ENCODE data around the gene CCDC136. TPM values are rescaled to one million over a fixed set of nuclear protein-coding genes. Genes with fewer than 3 reads are reported as not detected.

CCDC136 gene
- total RNA-seq, 1 donor from 2014 or later, result 11.1 TPM

GRCh38 chr7:128785738-128786137, 6.0 kb upstream of the CCDC136 start:
- H3K36me3 Mint-ChIP-seq (ENCODE audit: low read depth), result no peaks in the 10 kb centered on the region
- no peaks in the 10 kb centered on the region for H3K9me3 Mint-ChIP-seq
- H3K27me3 Mint-ChIP-seq (ENCODE audit: insufficient read depth), result peaks cover 39% of the 10 kb centered on the region
- peaks cover 4% of the 10 kb centered on the region for H3K4me1 Mint-ChIP-seq (ENCODE audit: low read depth)
- no peak overlapping the region for H3K4me3 Mint-ChIP-seq
- no peak overlapping the region for H3K27ac Mint-ChIP-seq
- intact Hi-C loops (cut with micrococcal nuclease), result no loop called here
- no peak for DNase-seq (ENCODE audit: low spot score)

GRCh38 chr7:128788446-128789412, 3.0 kb upstream of the CCDC136 start:
- H3K9me3 Mint-ChIP-seq, result no peaks in the 10 kb centered on the region
- intact Hi-C loops (cut with micrococcal nuclease), result no loop called here

GRCh38 chr7:128790315-128791041, 1.3 kb upstream of the CCDC136 start:
- H3K9me3 Mint-ChIP-seq, result no peaks in the 10 kb centered on the region
- H3K4me3 Mint-ChIP-seq, result peak overlapping the region; percentile 85
- H3K27me3 Mint-ChIP-seq (ENCODE audit: insufficient read depth), result peaks cover 34% of the 10 kb centered on the region
- intact Hi-C loops (cut with micrococcal nuclease), result loop anchor here (1.0 to 5.0 kb wide), 4 partner anchors 51 to 265 kb away; partner anchors contain the start of genes ATP6V1F, CALU and TNPO3
- H3K27ac Mint-ChIP-seq, result peak overlapping the region; percentile 27
- H3K36me3 Mint-ChIP-seq (ENCODE audit: low read depth), result no peaks in the 10 kb centered on the region
- no peak for DNase-seq (ENCODE audit: low spot score)
- peaks cover 4% of the 10 kb centered on the region for H3K4me1 Mint-ChIP-seq (ENCODE audit: low read depth)

More at GRCh38 chr7:128788446-128789412, 3.0 kb upstream of the CCDC136 start:
- Mint-ChIP-seq H3K4me3 (peak overlapping the region; percentile 85), H3K27me3 (ENCODE audit: insufficient read depth) (peaks cover 38% of the 10 kb centered on the region), H3K4me1 (ENCODE audit: low read depth) (peaks cover 4% of the 10 kb centered on the region), H3K27ac (no peak overlapping the region), H3K36me3 (ENCODE audit: low read depth) (no peaks in the 10 kb centered on the region)
- no peak for DNase-seq (ENCODE audit: low spot score)

GRCh38 chr7:128791972-128792327, 182 bp downstream of the CCDC136 start:
- intact Hi-C loops (cut with micrococcal nuclease), result loop anchor here (1.0 to 5.0 kb wide), 4 partner anchors 53 to 263 kb away; partner anchors contain the start of genes ATP6V1F, CALU and TNPO3
- Mint-ChIP-seq H3K4me1 (ENCODE audit: low read depth) (peaks cover 4% of the 10 kb centered on the region), H3K27me3 (ENCODE audit: insufficient read depth) (peaks cover 29% of the 10 kb centered on the region), H3K4me3 (peak overlapping the region; percentile 78), H3K9me3 (no peaks in the 10 kb centered on the region), H3K36me3 (ENCODE audit: low read depth) (no peaks in the 10 kb centered on the region), H3K27ac (no peak overlapping the region)
- DNase-seq (ENCODE audit: low spot score), result no peak

GRCh38 chr7:128792471-128793180, 858 bp downstream of the CCDC136 start:
- Mint-ChIP-seq H3K36me3 (ENCODE audit: low read depth) (no peaks in the 10 kb centered on the region), H3K4me3 (peak overlapping the region; percentile 73), H3K4me1 (ENCODE audit: low read depth) (peaks cover 4% of the 10 kb centered on the region), H3K9me3 (no peaks in the 10 kb centered on the region), H3K27ac (no peak overlapping the region), H3K27me3 (ENCODE audit: insufficient read depth) (peaks cover 26% of the 10 kb centered on the region)
- intact Hi-C loops (cut with micrococcal nuclease), result loop anchor here (5.0 kb wide), 1 partner anchor 90 kb away; no protein-coding TSS in a partner anchor
- DNase-seq (ENCODE audit: low spot score), result no peak

- DNase-seq (ENCODE audit: low spot score), result no peak
- peaks cover 24% of the 10 kb centered on the region for H3K27me3 Mint-ChIP-seq (ENCODE audit: insufficient read depth)
- intact Hi-C loops (cut with micrococcal nuclease), result loop anchor here (5.0 kb wide), 1 partner anchor 89 kb away; no protein-coding TSS in a partner anchor
- no peak overlapping the region for H3K4me3 Mint-ChIP-seq
- H3K27ac Mint-ChIP-seq, result no peak overlapping the region
- no peaks in the 10 kb centered on the region for H3K9me3 Mint-ChIP-seq
- peaks cover 4% of the 10 kb centered on the region for H3K4me1 Mint-ChIP-seq (ENCODE audit: low read depth)
- no peaks in the 10 kb centered on the region for H3K36me3 Mint-ChIP-seq (ENCODE audit: low read depth)
Measured at GRCh38 chr7:128793181-128793547, 1.4 kb downstream of the CCDC136 start.

GRCh38 chr7:128794020-128794419, 2.3 kb downstream of the CCDC136 start:
- H3K27ac Mint-ChIP-seq, result no peak overlapping the region
- H3K27me3 Mint-ChIP-seq (ENCODE audit: insufficient read depth), result peaks cover 18% of the 10 kb centered on the region
- H3K9me3 Mint-ChIP-seq, result no peaks in the 10 kb centered on the region
- H3K4me3 Mint-ChIP-seq, result no peak overlapping the region
- peaks cover 4% of the 10 kb centered on the region for H3K4me1 Mint-ChIP-seq (ENCODE audit: low read depth)
- DNase-seq (ENCODE audit: low spot score), result no peak
- intact Hi-C loops (cut with micrococcal nuclease), result loop anchor here (5.0 kb wide), 1 partner anchor 88 kb away; no protein-coding TSS in a partner anchor
- no peaks in the 10 kb centered on the region for H3K36me3 Mint-ChIP-seq (ENCODE audit: low read depth)

- no peaks in the 10 kb centered on the region for H3K9me3 Mint-ChIP-seq
- no peak overlapping the region for H3K27ac Mint-ChIP-seq
- H3K4me1 Mint-ChIP-seq (ENCODE audit: low read depth), result peaks cover 4% of the 10 kb centered on the region
- peaks cover 14% of the 10 kb centered on the region for H3K27me3 Mint-ChIP-seq (ENCODE audit: insufficient read depth)
- no peak overlapping the region for H3K4me3 Mint-ChIP-seq
- intact Hi-C loops (cut with micrococcal nuclease), result loop anchor here (5.0 kb wide), 1 partner anchor 88 kb away; no protein-coding TSS in a partner anchor
- H3K36me3 Mint-ChIP-seq (ENCODE audit: low read depth), result no peaks in the 10 kb centered on the region
- DNase-seq (ENCODE audit: low spot score), result no peak
Measured at GRCh38 chr7:128794436-128794835, 2.7 kb downstream of the CCDC136 start.

GRCh38 chr7:128795129-128795528, 3.4 kb downstream of the CCDC136 start:
- Mint-ChIP-seq H3K27ac (no peak overlapping the region), H3K9me3 (no peaks in the 10 kb centered on the region)
- intact Hi-C loops (cut with micrococcal nuclease), result no loop called here

GRCh38 chr7:128796327-128796726, 4.6 kb downstream of the CCDC136 start:
- H3K4me3 Mint-ChIP-seq, result no peak overlapping the region
- intact Hi-C loops (cut with micrococcal nuclease), result no loop called here
- H3K27me3 Mint-ChIP-seq (ENCODE audit: insufficient read depth), result peaks cover 2% of the 10 kb centered on the region
- peaks cover under 1% of the 10 kb centered on the region for H3K36me3 Mint-ChIP-seq (ENCODE audit: low read depth)
- no peaks in the 10 kb centered on the region for H3K9me3 Mint-ChIP-seq
- DNase-seq (ENCODE audit: low spot score), result no peak
- no peak overlapping the region for H3K27ac Mint-ChIP-seq
- H3K4me1 Mint-ChIP-seq (ENCODE audit: low read depth), result no peaks in the 10 kb centered on the region

More at GRCh38 chr7:128795129-128795528, 3.4 kb downstream of the CCDC136 start:
- DNase-seq (ENCODE audit: low spot score), result no peak
- Mint-ChIP-seq H3K4me1 (ENCODE audit: low read depth) (peaks cover 3% of the 10 kb centered on the region), H3K4me3 (no peak overlapping the region), H3K27me3 (ENCODE audit: insufficient read depth) (peaks cover 7% of the 10 kb centered on the region), H3K36me3 (ENCODE audit: low read depth) (no peaks in the 10 kb centered on the region)

GRCh38 chr7:128799451-128799850, 7.7 kb downstream of the CCDC136 start:
- Mint-ChIP-seq H3K27me3 (ENCODE audit: insufficient read depth) (peaks cover 2% of the 10 kb centered on the region), H3K4me3 (no peak overlapping the region), H3K36me3 (ENCODE audit: low read depth) (peaks cover 1% of the 10 kb centered on the region), H3K4me1 (ENCODE audit: low read depth) (no peaks in the 10 kb centered on the region), H3K27ac (no peak overlapping the region), H3K9me3 (no peaks in the 10 kb centered on the region)
- DNase-seq (ENCODE audit: low spot score), result no peak
- intact Hi-C loops (cut with micrococcal nuclease), result no loop called here

GRCh38 chr7:128800567-128800966, 8.8 kb downstream of the CCDC136 start:
- intact Hi-C loops (cut with micrococcal nuclease), result no loop called here
- DNase-seq (ENCODE audit: low spot score), result no peak
- H3K27me3 Mint-ChIP-seq (ENCODE audit: insufficient read depth), result peaks cover 2% of the 10 kb centered on the region
- no peak overlapping the region for H3K4me3 Mint-ChIP-seq
- H3K9me3 Mint-ChIP-seq, result no peaks in the 10 kb centered on the region
- peak overlapping the region; percentile 5 for H3K27ac Mint-ChIP-seq
- H3K4me1 Mint-ChIP-seq (ENCODE audit: low read depth), result no peaks in the 10 kb centered on the region
- H3K36me3 Mint-ChIP-seq (ENCODE audit: low read depth), result peaks cover 1% of the 10 kb centered on the region

Measured in activated T-helper 1 cell treated with anti-CD3 and anti-CD28 coated beads, Interleukin-12 subunit alpha, Interleukin-12 subunit beta, Interleukin-2, Interleukin-4 antibody, amounts not matched to agents 30 ng/mL and 10 ng/mL and 1 ng/mL, durations not matched to agents 14 hours and 24 hours and 36 hours (primary cell).